GM18511 (cell line): ENCODE data around the gene RHOH.

ENCODE experiments used
- ATAC-seq: cut with Tn5 transposase; IDR thresholded peaks from one replicate; pipeline ENCODE4 v1.9.1; 2021; ENCODE audit warnings: mild to moderate bottlenecking, moderate library complexity; ENCODE audit not compliant: unreplicated experiment

RHOH gene

DNA sequence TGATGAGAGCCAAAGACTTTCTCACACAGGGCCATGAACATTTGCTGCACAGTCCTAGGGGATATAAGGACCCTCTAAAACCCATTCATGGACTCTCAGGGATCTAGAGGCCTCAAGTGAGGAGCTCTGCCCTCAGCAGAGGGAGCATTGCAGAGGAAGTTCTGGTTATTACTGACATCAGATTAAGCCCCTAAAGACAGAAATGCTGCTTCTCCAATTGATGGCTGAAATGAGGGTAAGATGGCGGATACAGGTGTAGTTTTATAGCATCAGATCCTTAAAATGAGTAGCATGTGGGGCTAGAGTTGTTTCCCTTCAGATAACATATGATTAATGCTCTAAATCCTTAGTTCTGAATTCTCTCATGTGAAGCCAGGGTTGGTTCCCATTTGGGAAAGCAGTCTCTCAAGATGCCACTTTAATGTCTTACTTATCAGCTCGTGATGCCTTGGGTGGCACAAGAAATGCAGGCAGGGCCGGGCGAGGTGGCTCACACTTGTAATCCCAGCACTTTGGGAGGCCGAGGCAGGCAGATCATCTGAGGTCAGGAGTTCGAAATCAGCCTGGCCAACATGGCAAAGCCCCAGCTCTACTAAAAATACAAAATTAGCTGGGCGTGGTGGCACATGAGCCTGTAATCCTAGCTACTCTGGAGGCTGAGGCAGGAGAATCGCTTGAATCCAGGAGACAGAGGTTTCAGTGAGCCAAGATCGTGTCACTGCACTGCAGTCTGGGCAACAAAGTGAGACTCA is 7.9 kb downstream of the RHOH start:
- no peak for ATAC-seq

DNA sequence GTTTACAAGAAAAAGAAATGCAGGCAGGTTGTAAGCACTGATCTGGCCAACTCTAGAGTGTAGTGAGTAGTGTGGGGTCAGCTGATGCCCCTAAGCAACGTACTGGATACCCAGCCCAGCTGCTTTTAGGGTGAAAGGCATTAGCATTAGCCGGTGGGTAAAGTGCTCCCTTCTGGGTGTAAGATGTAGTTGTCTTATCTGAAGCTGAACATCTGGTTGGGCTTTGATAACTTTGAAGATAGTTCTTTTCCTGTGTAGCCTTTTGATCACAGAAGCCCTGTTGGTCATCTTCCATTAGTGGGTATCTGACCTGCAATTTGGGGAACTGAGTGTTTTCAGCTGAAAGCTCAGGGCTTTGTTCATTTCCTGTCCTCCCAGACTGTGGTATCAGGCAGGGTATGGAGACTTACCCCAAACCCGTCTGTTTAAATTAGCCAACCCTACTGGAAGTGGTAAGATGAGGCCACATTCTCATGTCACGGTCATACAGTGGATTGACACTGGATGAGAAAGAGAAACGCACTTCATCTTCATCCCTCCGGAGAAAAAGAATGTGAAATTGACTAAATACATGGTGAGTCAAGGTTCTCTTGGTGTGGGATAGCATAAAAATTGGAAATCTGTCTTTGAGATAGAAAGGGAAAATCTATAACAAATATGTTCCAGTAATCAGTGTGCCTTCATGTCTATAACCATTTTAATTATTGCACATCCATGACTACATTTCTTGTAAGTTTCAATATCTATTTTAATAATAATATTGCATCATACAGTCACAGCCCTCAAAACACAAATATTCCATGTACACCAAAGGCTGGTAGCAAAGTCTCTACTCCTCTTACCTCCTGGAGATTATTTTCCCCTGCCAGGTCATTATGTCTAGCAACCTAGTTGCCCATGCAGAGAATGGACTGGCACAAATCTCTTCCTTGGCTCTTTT is 8.7 kb downstream of the RHOH start:
- ATAC-seq = peak; percentile 71

DNA sequence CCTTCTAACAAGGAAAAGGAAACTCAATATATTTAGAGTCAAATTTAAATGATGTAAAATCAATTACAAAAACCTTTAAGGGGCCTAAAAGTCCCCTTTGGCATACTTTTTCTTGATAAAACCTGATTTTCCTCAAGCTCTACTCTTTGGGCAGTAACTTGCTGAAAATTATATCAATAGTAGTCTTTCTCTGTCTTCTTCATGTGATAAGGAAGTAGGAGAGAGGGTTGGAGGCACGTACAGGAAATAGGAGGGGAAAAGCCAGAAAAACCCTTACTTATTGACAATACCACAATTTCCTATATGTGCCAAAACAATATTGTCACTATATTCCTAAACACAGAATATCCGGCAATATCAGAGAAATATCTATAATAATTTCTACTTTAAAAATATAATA is 9.6 kb downstream of the RHOH start:
- no peak for ATAC-seq

- ATAC-seq = no peak
These were observed 12.6 kb downstream of the RHOH start for GRCh38 chr4:40209401-40209800.

- ATAC-seq = no peak
These were observed 13.9 kb downstream of the RHOH start for GRCh38 chr4:40210776-40211175.

DNA sequence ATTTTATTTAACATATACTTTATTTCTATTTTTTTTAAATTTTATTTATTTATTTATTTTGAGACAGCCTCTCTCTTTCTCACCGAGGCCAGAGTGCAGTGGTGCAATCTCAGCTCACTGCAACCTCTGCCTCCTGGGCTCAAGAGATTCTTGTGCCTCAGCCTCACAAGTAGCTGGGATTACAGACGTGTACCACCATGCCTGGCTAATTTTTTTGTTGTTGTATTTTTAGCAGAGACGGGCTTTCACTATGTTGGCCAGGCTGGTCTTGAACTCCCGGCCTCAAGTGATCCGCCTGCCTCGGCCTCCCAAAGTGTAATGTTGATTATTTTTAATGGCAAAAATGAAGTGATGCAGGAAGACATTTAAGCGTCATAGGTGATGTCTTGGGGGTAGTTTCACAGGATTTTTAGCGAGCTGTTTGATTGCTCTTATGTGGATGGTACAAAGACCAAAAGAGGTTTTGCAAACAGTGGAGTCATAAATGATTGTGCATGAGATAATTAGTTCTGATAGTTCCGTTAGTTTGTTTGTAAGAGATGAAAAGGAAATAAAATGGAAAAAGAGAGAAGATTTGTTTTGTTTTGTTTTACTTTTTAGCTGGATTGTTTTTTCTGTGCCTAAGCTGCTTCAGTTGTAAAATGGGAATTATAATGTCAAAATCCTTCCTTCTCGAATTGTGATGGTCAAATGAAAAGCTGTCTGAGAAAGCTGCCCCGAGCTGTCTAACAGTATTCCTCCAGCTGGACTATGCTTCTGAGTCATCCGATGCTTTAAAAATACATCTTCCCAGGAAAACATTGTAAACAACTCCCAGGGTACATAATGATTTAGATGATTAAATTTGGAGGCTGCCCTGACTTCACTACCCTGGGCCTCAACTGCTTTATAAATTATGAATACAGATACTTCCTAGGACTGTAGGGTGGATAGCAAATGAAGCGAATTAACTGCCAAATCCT is 14.7 kb downstream of the RHOH start:
- ATAC-seq = no peak

DNA sequence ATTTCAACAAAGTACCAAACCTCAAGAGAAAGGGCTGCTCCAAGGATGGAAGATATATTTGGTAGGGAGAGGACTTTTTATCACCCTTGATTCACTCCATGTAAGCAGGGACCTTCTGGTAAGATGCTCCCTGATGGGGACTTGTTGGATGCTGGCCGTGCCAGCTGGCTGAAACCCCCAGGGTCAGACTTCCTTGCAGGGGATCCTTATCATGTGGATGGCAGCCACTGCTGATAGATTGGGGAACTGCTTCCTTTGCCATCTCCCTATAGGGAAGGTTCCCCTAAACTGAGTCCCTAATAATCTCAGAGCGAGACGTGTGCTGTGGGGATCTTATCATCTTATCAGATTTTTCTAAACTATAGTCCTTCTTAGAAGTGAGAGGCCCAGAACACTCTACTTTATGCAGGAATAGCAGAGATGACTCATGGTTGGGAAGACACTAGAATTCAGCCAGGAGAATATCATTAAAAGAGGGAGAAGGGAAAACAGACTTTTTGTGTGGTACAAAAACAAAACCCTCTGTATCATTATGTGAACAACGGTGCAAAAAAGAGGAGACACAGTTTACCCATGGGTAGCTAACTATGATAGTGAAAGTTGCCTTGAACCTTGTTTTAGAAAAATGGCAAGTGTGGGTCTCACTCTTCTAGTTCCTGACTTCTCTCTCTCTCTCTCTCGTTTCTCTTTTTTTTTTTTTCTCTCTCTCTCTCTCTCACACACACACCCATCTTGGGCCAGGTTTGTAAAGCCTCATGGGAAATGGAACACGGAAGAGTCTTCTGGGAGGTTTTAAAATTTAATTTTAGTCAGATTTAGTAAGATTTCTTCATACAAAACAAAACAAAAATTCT is 16.1 kb downstream of the RHOH start:
- no peak for ATAC-seq

DNA sequence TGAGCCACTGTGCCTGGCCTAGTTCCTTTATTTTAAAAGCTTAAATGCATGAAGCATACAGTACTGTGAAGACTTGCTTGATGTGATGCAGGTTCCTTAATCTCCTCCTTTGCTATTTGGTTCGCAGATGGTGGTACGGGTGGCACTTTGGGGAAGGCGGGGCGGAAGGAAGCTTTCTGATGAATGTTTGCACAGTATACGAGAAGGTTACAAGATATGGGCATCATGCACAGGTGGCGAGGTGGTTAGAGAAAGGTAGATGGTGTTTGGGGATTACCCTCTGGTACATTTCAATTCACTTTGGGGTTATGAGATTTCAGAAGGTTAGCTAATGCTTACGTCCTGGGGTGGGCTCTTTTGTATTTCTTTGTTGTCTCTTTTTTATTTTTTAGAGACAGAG is 17.2 kb downstream of the RHOH start:
- ATAC-seq = no peak

GRCh38 chr4:40214661-40215418 is 18.0 kb downstream of the RHOH start:
- ATAC-seq = no peak

- no peak for ATAC-seq
These were observed 20.0 kb downstream of the RHOH start for GRCh38 chr4:40216622-40217366.

DNA sequence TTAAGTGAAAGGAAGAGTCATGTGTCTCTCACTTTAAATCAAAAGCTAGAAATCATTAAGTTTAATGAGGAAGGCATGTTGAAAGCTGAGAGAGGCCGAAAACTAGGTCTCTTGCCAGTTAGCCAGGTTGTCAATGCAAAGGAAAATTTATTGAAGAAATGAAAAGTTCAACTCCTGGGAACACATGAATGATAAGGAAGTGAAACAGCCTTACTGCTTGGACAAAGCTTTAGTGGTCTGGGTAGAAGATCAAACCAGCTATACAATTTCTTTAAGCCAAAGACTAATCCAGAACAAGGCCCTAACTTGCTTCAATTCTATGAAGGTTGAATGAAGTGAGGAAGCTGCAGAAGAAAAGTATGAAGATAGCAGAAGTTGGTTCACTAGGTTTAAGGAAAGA is 24.9 kb downstream of the RHOH start:
- no peak for ATAC-seq

DNA sequence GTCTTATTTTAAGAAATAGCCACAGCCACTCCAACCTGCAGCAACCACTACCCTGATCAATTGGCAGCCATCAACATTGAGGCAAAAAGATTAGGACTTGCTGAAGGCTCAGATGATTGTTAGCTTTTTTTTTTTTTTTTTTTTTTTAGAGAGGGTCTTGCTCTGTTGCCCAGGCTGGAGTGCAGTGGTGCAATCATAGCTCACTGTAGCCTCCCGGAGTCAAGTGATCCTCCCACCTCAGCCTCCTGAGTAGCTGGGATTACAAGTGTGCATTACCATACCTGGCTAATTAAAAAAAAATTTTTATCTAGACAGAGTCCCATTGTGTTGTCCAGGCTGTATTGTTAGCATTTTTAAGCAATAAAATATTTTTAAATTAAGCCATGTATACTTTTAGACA is 26.5 kb downstream of the RHOH start:
- no peak for ATAC-seq

DNA sequence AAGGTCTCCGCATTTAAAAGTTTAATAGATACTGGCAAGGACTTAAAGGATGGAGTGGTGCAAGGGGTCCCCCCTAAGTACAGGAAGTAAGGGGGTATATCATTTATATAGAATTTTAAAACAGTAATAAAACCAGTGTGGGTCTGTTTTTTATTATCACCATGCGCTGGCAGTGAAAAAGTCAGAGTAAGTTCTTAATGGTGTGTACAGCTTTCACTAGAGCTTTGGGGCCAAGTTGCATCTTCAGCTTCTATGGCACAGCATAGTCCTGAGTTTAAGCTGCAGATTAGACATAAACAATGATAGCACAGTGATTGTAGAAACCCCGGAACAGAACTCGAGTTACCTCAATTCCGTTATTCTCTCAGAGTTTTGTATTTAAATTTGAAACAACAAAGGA is 27.6 kb downstream of the RHOH start:
- no peak for ATAC-seq

DNA sequence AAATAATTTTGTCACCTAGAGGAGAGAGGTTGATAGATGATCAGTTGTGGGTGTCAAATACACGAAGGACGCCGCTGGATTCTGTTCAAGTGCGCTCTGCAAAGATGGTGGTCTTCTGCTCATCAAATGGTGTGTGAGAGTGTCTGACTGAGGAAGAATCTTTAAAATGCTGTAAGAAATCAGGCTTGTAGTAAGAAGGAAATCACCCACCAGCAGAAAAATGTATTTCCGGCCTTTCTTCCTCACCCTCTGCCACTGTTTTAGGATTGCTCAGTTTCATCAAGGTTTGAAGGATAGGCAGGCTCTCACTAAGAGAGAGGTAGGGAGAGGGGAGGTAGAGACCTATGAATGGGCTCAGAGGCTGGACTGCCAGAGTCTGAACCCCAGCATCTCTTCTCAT is 28.7 kb downstream of the RHOH start:
- ATAC-seq = no peak

DNA sequence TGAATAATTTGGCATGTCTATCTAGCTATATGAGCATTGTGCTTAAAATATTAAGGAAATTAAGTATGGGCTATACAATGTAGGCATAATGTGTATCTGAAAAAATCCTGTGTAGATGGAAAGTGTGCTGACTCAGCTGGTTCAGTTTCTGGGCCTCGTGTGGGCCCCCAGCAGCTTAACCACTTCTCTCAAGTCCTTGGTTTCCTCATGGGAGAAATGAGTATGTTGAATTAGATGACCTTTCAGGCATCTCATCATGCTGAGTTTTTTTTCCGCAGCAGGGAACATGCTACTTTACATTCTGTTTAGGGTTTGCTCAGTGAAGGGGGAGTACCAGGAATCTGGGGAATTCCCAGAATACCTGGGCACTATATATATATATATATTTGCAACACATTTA is 30.5 kb downstream of the RHOH start:
- peak; percentile 57 for ATAC-seq

DNA sequence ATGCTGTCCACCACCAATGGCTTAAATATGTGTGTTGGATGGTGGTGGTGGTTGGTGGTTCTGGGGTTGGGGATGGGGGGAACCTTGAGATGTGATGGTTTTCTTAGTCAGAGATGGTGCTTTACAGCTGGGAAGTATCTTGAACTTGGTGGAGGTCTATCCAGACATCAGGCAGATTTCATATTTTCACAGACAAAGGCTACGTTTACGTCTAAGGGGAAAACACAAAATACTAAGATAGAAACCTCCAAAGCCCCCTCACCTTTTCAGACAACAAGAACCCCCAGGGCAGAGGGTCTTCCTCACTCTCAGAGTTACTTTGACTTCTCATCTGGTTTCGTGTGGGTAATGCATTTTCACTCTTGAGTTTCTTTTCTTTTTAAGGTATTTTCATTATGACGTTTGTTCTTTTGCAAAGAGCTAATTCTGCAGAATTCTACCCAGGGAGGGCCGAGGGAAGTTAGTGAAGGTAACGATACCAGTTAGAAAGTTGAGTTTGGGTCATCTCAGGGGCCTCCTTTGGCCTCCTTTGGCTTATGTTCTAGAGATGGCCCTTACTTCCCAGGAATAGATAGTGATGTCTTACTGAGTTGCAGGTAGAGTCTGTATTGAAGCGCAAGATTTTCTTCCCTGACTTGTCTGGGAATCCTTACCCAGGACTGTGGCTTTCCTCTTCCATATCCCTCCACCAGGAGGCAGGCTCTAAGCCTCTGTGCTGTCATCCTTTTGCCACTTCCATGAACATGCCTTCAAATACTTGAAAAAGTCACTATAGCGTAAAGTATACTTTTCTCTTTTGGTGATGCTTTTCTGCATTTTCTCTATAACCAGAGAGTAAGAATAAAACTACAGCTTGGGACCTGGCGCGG is 31.9 kb downstream of the RHOH start:
- ATAC-seq = peak; percentile 62

DNA sequence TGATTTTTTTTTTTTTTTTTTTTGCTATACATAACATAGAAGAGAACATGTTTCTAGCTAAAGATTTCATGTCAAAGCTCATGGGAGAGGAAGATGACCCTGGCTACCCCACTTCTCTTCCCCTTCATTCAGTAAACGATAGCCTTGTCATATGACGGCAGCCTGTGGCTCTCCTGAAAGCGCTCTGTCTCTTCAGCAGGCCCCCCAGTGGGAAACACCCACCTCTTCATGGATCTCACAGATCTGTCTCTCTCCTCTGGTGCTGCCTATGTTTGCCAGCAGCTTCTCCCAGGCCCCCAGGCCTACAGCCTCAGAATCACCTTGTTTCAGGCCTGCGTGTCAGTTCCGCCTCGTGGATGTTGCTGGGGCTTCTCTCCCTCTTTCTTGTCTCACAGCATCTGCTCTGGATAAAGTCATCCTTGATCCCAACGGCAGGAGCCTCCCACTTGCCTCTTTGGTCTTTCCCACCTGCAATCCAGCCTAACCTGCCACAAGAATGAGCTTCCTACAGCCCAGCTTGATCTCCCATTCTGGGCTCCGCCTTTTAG is 34.6 kb downstream of the RHOH start:
- ATAC-seq = no peak
